HG02870 (cell line): ENCODE results near the gene IRAG1.

Experiments
- ATAC-seq: cut with Tn5 transposase; IDR thresholded peaks from one replicate; pipeline ENCODE4 v1.9.1; 2021; ENCODE audit warnings: mild to moderate bottlenecking, moderate library complexity; ENCODE audit not compliant: unreplicated experiment

Gene IRAG1

DNA sequence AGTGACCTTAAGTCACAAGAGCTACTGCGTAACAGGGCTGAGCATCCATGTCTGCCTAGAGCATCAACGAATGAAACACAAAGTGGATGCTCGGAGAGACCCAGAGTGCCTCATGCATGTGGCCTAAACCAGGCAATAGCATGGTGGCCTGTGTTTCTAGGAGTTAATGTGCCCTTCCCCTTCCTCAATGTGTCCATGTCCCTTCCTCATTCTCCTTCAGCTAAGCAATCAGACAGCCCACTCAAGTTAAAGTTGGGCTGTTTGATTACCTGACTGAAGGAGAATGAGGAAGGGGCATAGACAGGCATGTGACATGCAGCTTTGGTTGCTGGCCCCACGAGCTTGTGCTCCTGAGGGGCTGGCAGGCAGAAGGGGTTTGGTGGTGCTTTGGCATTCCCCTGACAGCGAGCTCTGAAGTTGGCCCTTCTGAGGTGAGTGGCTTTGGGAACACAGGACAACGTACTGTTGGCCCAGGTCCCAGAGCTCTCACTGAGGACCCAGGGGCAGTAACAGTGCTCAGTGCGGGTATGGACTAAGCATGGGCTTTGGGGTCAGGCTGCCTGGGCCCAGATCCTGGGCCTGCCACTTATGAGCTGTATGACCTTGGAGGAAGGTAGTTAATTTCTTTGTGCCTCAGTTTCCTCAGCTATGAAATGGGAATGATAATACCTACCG, 46.7 kb downstream of the IRAG1 start:
- ATAC-seq, result no peak

DNA sequence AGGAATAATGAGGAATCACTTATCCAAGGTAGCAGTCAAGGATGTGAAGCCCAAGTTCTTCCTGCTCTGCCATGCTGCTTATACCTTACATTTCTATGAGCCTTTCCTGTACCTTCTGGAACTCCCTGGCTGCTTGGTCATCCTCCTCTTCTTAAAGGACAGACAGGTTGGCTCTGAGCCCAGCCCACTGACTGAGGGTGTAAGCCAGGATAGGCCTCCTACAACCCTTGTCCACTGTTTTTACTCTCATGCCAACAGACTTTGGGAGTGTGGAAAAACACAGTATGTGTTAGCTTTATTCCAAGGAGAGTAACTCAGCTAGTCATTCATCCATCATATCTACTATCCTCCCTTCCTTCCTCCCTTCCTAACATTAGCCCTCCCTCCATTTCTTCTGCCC, 47.5 kb downstream of the IRAG1 start:
- ATAC-seq, result no peak

- ATAC-seq, result no peak
Measured at GRCh38 chr11:10645212-10645795, 48.3 kb downstream of the IRAG1 start.
